CD4-positive, CD25-positive, alpha-beta regulatory T cell (primary cell): ENCODE results near the gene C2CD4A. TPM values are rescaled to one million over a fixed set of nuclear protein-coding genes. Genes with fewer than 3 reads are reported as not detected.

Experiments
- ATAC-seq, 2 donors: fragments of 150-1000 bp; cut with Tn5 transposase; one replicate each; pipeline ENCODE4 v1.10.0; 2021; ENCODE audit warnings: low read depth in 2 of 2, moderate number of reproducible peaks in 2 of 2, moderate library complexity in 1 of 2
- DNase-seq, 3 donors: peaks; one replicate each; pipeline versions ENCODE4 v3.0.0 to v3.0.0-alpha.2; 2012 to 2022; ENCODE audit warnings: mixed read lengths in 1 of 3
- H3K27ac ChIP-seq: one replicate; pipeline ENCODE4 v1.7.0; 2013; ENCODE audit warnings: mild to moderate bottlenecking, low read length; ENCODE audit not compliant: insufficient read depth, poor library complexity, severe bottlenecking
- H3K27me3 ChIP-seq: one replicate; pipeline ENCODE4 v1.7.0; 2013; ENCODE audit warnings: low read length; ENCODE audit not compliant: control insufficient read depth, insufficient read depth
- H3K36me3 ChIP-seq: one replicate; pipeline ENCODE4 v1.7.0; 2013; ENCODE audit warnings: mild to moderate bottlenecking, low read length, moderate library complexity; ENCODE audit not compliant: control insufficient read depth, insufficient read depth
- H3K4me1 ChIP-seq: 2 replicates; pipeline ENCODE4 v1.7.0; 2013; ENCODE audit warnings: mild to moderate bottlenecking, low read length; ENCODE audit not compliant: insufficient read depth, control insufficient read depth, poor library complexity, severe bottlenecking
- H3K4me3 ChIP-seq: one replicate; pipeline ENCODE4 v1.7.0; 2013; ENCODE audit warnings: low read depth, mild to moderate bottlenecking, low read length, moderate library complexity
- H3K9me3 ChIP-seq, 2 experiments: 1 replicate in 1 of 2; 2 replicates in 1 of 2; pipeline ENCODE4 v1.7.0; 2013; ENCODE audit warnings: low read length in 2 of 2, mild to moderate bottlenecking in 1 of 2, moderate library complexity in 1 of 2; ENCODE audit not compliant: control insufficient read depth in 2 of 2
- H3K27ac Mint-ChIP-seq, 3 donors: one replicate each; pipeline ENCODE4 v1.8.0; 2020 to 2022; ENCODE audit warnings: mild to moderate bottlenecking in 3 of 3, mixed read lengths in 3 of 3, moderate library complexity in 2 of 3
- H3K27me3 Mint-ChIP-seq: one replicate; pipeline ENCODE4 v1.8.0; 2022; ENCODE audit warnings: mild to moderate bottlenecking, mixed read lengths
- H3K36me3 Mint-ChIP-seq: one replicate; pipeline ENCODE4 v1.8.0; 2020; ENCODE audit warnings: mixed read lengths
- H3K4me1 Mint-ChIP-seq, 4 donors: one replicate each; pipeline ENCODE4 v1.8.0; 2020 to 2022; ENCODE audit warnings: mixed read lengths in 4 of 4, mild to moderate bottlenecking in 1 of 4
- H3K4me3 Mint-ChIP-seq, 4 donors: one replicate each; pipeline ENCODE4 v1.8.0; 2020 to 2022; ENCODE audit warnings: mild to moderate bottlenecking in 4 of 4, mixed read lengths in 4 of 4, moderate library complexity in 3 of 4
- H3K9me3 Mint-ChIP-seq, 7 donors: one replicate each; pipeline ENCODE4 v1.8.0; 2020 to 2022; ENCODE audit warnings: mixed read lengths in 7 of 7, mild to moderate bottlenecking in 3 of 7, moderate library complexity in 2 of 7
- polyA plus RNA-seq, 4 donors: library from polyadenylated mRNA; unstranded; fragments of 300-500 nt; fragmentation: Illumina TruSeq; gene quantifications; one replicate each; pipeline ENCODE4 v1.2.3, GENCODE V29; 2021
- total RNA-seq: library from RNA; stranded (reverse); gene quantifications from one replicate; pipeline ENCODE4 v1.2.3, GENCODE V29; 2022

C2CD4A gene
- total and polyA plus RNA-seq, 5 donors from 2014 or later = 0.10 to 0.28 (median 0.14) TPM

GRCh38 chr15:62053439-62054085 is 13.2 kb upstream of the C2CD4A start:
- Histone ChIP-seq H3K27ac (no peak overlapping the region), H3K9me3 (no peaks in the 10 kb centered on the region)
- no peaks in the 10 kb centered on the region for H3K27me3 Mint-ChIP-seq

GRCh38 chr15:62054979-62055378 is 11.8 kb upstream of the C2CD4A start:
- ATAC-seq (no peak), DNase-seq (no peak)
- Mint-ChIP-seq H3K9me3 (peaks cover 0 to 2% (median 0%) of the 10 kb centered on the region in 7 donors), H3K27ac (peak overlapping the region in 2 of 3 donors; percentile 11 to 94), H3K4me3 (no peak overlapping the region), H3K36me3 (peaks cover 12% of the 10 kb centered on the region), H3K27me3 (no peaks in the 10 kb centered on the region), H3K4me1 (peaks cover 30 to 76% (median 58%) of the 10 kb centered on the region in 4 donors)
- Histone ChIP-seq H3K4me1 (peaks cover 41% of the 10 kb centered on the region), H3K36me3 (no peaks in the 10 kb centered on the region), H3K27ac (no peak overlapping the region), H3K4me3 (peak overlapping the region; percentile 1), H3K27me3 (no peaks in the 10 kb centered on the region), H3K9me3 (no peaks in the 10 kb centered on the region)

More at GRCh38 chr15:62053439-62054085, 13.2 kb upstream of the C2CD4A start:
- no peaks in the 10 kb centered on the region for H3K27me3 ChIP-seq
- peaks cover 18% of the 10 kb centered on the region for H3K36me3 Mint-ChIP-seq
- peak overlapping the region; percentile 39 for H3K4me3 ChIP-seq
- no peaks in the 10 kb centered on the region for H3K36me3 ChIP-seq
- peak overlapping the region; percentile 2 to 56 (median 2) for H3K27ac Mint-ChIP-seq
- peaks cover 26 to 73% (median 58%) of the 10 kb centered on the region in 4 donors for H3K4me1 Mint-ChIP-seq
- H3K4me1 ChIP-seq = peaks cover 32% of the 10 kb centered on the region
- H3K9me3 Mint-ChIP-seq = peaks cover 0 to 2% (median 0%) of the 10 kb centered on the region in 7 donors
- ATAC-seq (no peak), DNase-seq (no peak)
- H3K4me3 Mint-ChIP-seq = peak overlapping the region in 2 of 4 donors; percentile 18 to 33

- Mint-ChIP-seq H3K36me3 (peaks cover 10% of the 10 kb centered on the region), H3K4me1 (peaks cover 38 to 75% (median 59%) of the 10 kb centered on the region in 4 donors), H3K27ac (no peak overlapping the region), H3K9me3 (no peaks in the 10 kb centered on the region), H3K27me3 (peaks cover 6% of the 10 kb centered on the region), H3K4me3 (peak overlapping the region in 3 of 4 donors; percentile 16 to 54 (median 22))
- H3K27me3 ChIP-seq = no peaks in the 10 kb centered on the region
- peak overlapping the region; percentile 14 for H3K27ac ChIP-seq
- ATAC-seq (no peak), DNase-seq (no peak)
- peak overlapping the region; percentile 96 for H3K4me3 ChIP-seq
- peaks cover 44% of the 10 kb centered on the region for H3K4me1 ChIP-seq
- no peaks in the 10 kb centered on the region for H3K9me3 ChIP-seq
- no peaks in the 10 kb centered on the region for H3K36me3 ChIP-seq
Observed at GRCh38 chr15:62057341-62057980, 9.3 kb upstream of the C2CD4A start.

GRCh38 chr15:62058327-62059028 is 8.3 kb upstream of the C2CD4A start:
- DNase-seq (no peak), ATAC-seq (no peak)
- no peaks in the 10 kb centered on the region for H3K27me3 ChIP-seq
- H3K9me3 ChIP-seq = no peaks in the 10 kb centered on the region
- peak overlapping the region; percentile 90 to 97 (median 94) for H3K4me3 Mint-ChIP-seq
- peak overlapping the region; percentile 91 for H3K27ac ChIP-seq
- H3K4me1 ChIP-seq = peaks cover 34% of the 10 kb centered on the region
- H3K27ac Mint-ChIP-seq = peak overlapping the region in 2 of 3 donors; percentile 31 to 96
- H3K27me3 Mint-ChIP-seq = peaks cover 7% of the 10 kb centered on the region
- no peaks in the 10 kb centered on the region for H3K9me3 Mint-ChIP-seq
- no peaks in the 10 kb centered on the region for H3K36me3 ChIP-seq
- peaks cover 10% of the 10 kb centered on the region for H3K36me3 Mint-ChIP-seq
- peaks cover 35 to 75% (median 55%) of the 10 kb centered on the region in 4 donors for H3K4me1 Mint-ChIP-seq
- H3K4me3 ChIP-seq = peak overlapping the region; percentile 96

- Mint-ChIP-seq H3K9me3 (no peaks in the 10 kb centered on the region), H3K27me3 (peaks cover 15% of the 10 kb centered on the region), H3K27ac (peak overlapping the region; percentile 94 to 100 (median 96)), H3K4me1 (peaks cover 33 to 72% (median 52%) of the 10 kb centered on the region in 4 donors), H3K4me3 (peak overlapping the region; percentile 90 to 97 (median 94)), H3K36me3 (peaks cover 10% of the 10 kb centered on the region)
- no peaks in the 10 kb centered on the region for H3K27me3 ChIP-seq
- no peaks in the 10 kb centered on the region for H3K36me3 ChIP-seq
- ATAC-seq = no peak
- H3K4me1 ChIP-seq = peaks cover 28% of the 10 kb centered on the region
- H3K27ac ChIP-seq = peak overlapping the region; percentile 91
- peak overlapping the region; percentile 96 for H3K4me3 ChIP-seq
- peak in 1 of 3 donors; percentile 29 for DNase-seq
- H3K9me3 ChIP-seq = no peaks in the 10 kb centered on the region
Observed at GRCh38 chr15:62059108-62059815, 7.5 kb upstream of the C2CD4A start.

GRCh38 chr15:62059816-62060112 is 7.0 kb upstream of the C2CD4A start:
- no peaks in the 10 kb centered on the region for H3K9me3 Mint-ChIP-seq
- peak overlapping the region; percentile 90 to 97 (median 94) for H3K4me3 Mint-ChIP-seq
- Histone ChIP-seq H3K4me1 (peaks cover 25% of the 10 kb centered on the region), H3K27me3 (no peaks in the 10 kb centered on the region), H3K4me3 (peak overlapping the region; percentile 96), H3K36me3 (no peaks in the 10 kb centered on the region), H3K27ac (peak overlapping the region; percentile 91), H3K9me3 (no peaks in the 10 kb centered on the region)
- peaks cover 10% of the 10 kb centered on the region for H3K36me3 Mint-ChIP-seq
- H3K27me3 Mint-ChIP-seq = peaks cover 15% of the 10 kb centered on the region
- ATAC-seq (peak; percentile 57 to 58), DNase-seq (peak; percentile 47 to 88 (median 68))
- peak overlapping the region; percentile 94 to 100 (median 96) for H3K27ac Mint-ChIP-seq
- H3K4me1 Mint-ChIP-seq = peaks cover 33 to 67% (median 48%) of the 10 kb centered on the region in 4 donors
